Measurements from ENCODE around the gene SLC27A5. TPM values are rescaled to one million over a fixed set of nuclear protein-coding genes. Genes with fewer than 3 reads are reported as not detected.
A peak's percentile ranks its signal among the peaks of the same experiment; 100 is the strongest.

SLC27A5 gene
- total and polyA plus RNA-seq, 9 of the 15 experiments (the other 6 are each of a cell fraction or from before 2014, with no cell fraction given), result 42.2 to 318 (median 64.7) TPM

- TF ChIP-seq IRF1 (CRISPR knock-in tag; IDR thresholded peaks at IDR 0.05; ENCODE audit: borderline replicate concordance) (no peak), TBP (optimal IDR thresholded peaks at IDR 0.05; ENCODE audit: low read depth, low read length) (no peak), SMARCC2 (IDR thresholded peaks at IDR 0.05; ENCODE audit: low read depth) (no peak), EHMT2 (IDR thresholded peaks at IDR 0.05) (no peak), SMC3 (conservative IDR thresholded peaks at IDR 0.05; ENCODE audit: insufficient read depth, low read depth, low read length) (0 out of 2 replicates have a peak, but pooled peaks have one; percentile 3), CCAR2 (IDR thresholded peaks at IDR 0.05; ENCODE audit: low read depth, low read length) (no peak), ZBTB8A (IDR thresholded peaks at IDR 0.05; ENCODE audit: partially characterized antibody) (no peak), KDM1A (IDR thresholded peaks at IDR 0.05) (no peak), SAP30 (IDR thresholded peaks at IDR 0.05; ENCODE audit: borderline replicate concordance, insufficient read depth, low read depth, low read length, poor library complexity, severe bottlenecking) (peak; percentile 42), DMBX1 (CRISPR knock-in tag; IDR thresholded peaks at IDR 0.05; ENCODE audit: borderline replicate concordance) (no peak), SAFB (IDR thresholded peaks at IDR 0.05; ENCODE audit: borderline replicate concordance, low read depth, low read length) (no peak), NFE2L1 (tag; IDR thresholded peaks at IDR 0.05; ENCODE audit: borderline replicate concordance, low read depth) (no peak), MITF (IDR thresholded peaks at IDR 0.05) (no peak), ZSCAN29 (IDR thresholded peaks at IDR 0.05) (peak; percentile 82), POLR2G (IDR thresholded peaks at IDR 0.05; ENCODE audit: low read depth, low read length) (peak; percentile 86), POLR3G (IDR thresholded peaks at IDR 0.05; ENCODE audit: extremely low read depth, insufficient read length, insufficient replicate concordance) (no peak), ZNF384 (IDR thresholded peaks at IDR 0.05; ENCODE audit: low read depth, low read length) (no peak), SNRNP70 (optimal IDR thresholded peaks at IDR 0.05; ENCODE audit: low read depth, low read length) (no peak), NBN (IDR thresholded peaks at IDR 0.05; ENCODE audit: low read depth) (no peak), ZNF589 (CRISPR knock-in tag; IDR thresholded peaks at IDR 0.05; ENCODE audit: low read depth) (no peak), CREB3 (tag; conservative IDR thresholded peaks at IDR 0.05; ENCODE audit: low read depth) (no peak), GTF2F1 (IDR thresholded peaks at IDR 0.05; ENCODE audit: low read depth, low read length) (no peak), CBFA2T3 (IDR thresholded peaks at IDR 0.05) (no peak)
Observed at GRCh38 chr19:58558623-58559274, 47.0 kb upstream of the SLC27A5 start (continued).

All from K562 (cell line).